ENCODE results near the gene OR10H1.

The OR10H1 gene

GRCh38 chr19:15860522-15860921, 45.1 kb upstream of the OR10H1 start:
- Histone ChIP-seq H3K4me3 (ENCODE audit: low read length in 2 of 2) (no peak overlapping the region), H3K14ac (ENCODE audit: low read length) (no peak overlapping the region), H3K9me3 (replicated peaks in 1 of 2; ENCODE audit: control insufficient read depth in 2 of 2, insufficient read depth in 1 of 2, low read depth in 1 of 2, low read length in 2 of 2) (peaks cover 0 to 15% of the 10 kb centered on the region in 2 donors), H2BK12ac (ENCODE audit: low read length) (no peak overlapping the region), H2AFZ (ENCODE audit: low read length) (no peak overlapping the region), H3K4me1 (ENCODE audit: control insufficient read depth in 2 of 2, insufficient read depth in 1 of 2, low read depth in 1 of 2, low read length in 2 of 2) (no peaks in the 10 kb centered on the region), H3K27me3 (ENCODE audit: control insufficient read depth in 3 of 3, insufficient read depth in 3 of 3, low read depth in 1 of 3, low read length in 3 of 3) (peaks cover 0 to 3% (median 0%) of the 10 kb centered on the region in 3 experiments), H2BK15ac (ENCODE audit: low read length) (no peak overlapping the region), H2AK5ac (ENCODE audit: low read depth, low read length) (no peak overlapping the region), H3K18ac (ENCODE audit: low read length) (no peak overlapping the region), H4K8ac (ENCODE audit: low read depth, low read length) (no peak overlapping the region), H3K23ac (ENCODE audit: low read depth, low read length, poor library complexity) (no peak overlapping the region), H3K27ac (replicated peaks; ENCODE audit: low read length) (no peak overlapping the region), H3K4me2 (ENCODE audit: insufficient read depth, low read length, poor library complexity, severe bottlenecking) (no peak overlapping the region), H2BK120ac (ENCODE audit: low read depth, low read length) (no peak overlapping the region), H3K9ac (ENCODE audit: low read depth, low read length, poor library complexity) (no peak overlapping the region), H3K79me1 (ENCODE audit: low read depth, low read length) (no peaks in the 10 kb centered on the region), H2BK5ac (ENCODE audit: low read length) (no peak overlapping the region), H4K91ac (ENCODE audit: low read depth, low read length, poor library complexity) (no peak overlapping the region), H3K36me3 (replicated peaks in 1 of 2; ENCODE audit: control insufficient read depth in 2 of 2, insufficient read depth in 2 of 2, low read length in 2 of 2) (no peaks in the 10 kb centered on the region), H3K4ac (ENCODE audit: low read length) (no peak overlapping the region)
- WGBS, 2 donors (ENCODE audit: extremely low coverage in 2 of 2, insufficient read length in 2 of 2, insufficient replicate concordance in 1 of 2), result no CpG with 5 or more reads among the region's 6 CpGs
- no peak for DNase-seq (ENCODE audit: low spot score)

GRCh38 chr19:15859187-15859586, 43.7 kb upstream of the OR10H1 start:
- Histone ChIP-seq H3K4me1 (ENCODE audit: control insufficient read depth in 2 of 2, insufficient read depth in 1 of 2, low read depth in 1 of 2, low read length in 2 of 2) (no peaks in the 10 kb centered on the region), H2BK120ac (ENCODE audit: low read depth, low read length) (no peak overlapping the region), H3K14ac (ENCODE audit: low read length) (no peak overlapping the region), H2BK12ac (ENCODE audit: low read length) (no peak overlapping the region), H2AK5ac (ENCODE audit: low read depth, low read length) (no peak overlapping the region), H2BK15ac (ENCODE audit: low read length) (no peak overlapping the region), H2AFZ (ENCODE audit: low read length) (no peak overlapping the region), H2BK5ac (ENCODE audit: low read length) (no peak overlapping the region), H3K4ac (ENCODE audit: low read length) (no peak overlapping the region), H3K23ac (ENCODE audit: low read depth, low read length, poor library complexity) (no peak overlapping the region), H3K4me2 (ENCODE audit: insufficient read depth, low read length, poor library complexity, severe bottlenecking) (no peak overlapping the region), H3K79me1 (ENCODE audit: low read depth, low read length) (no peaks in the 10 kb centered on the region), H3K9me3 (replicated peaks in 1 of 2; ENCODE audit: control insufficient read depth in 2 of 2, insufficient read depth in 1 of 2, low read depth in 1 of 2, low read length in 2 of 2) (peaks cover 0 to 16% of the 10 kb centered on the region in 2 donors), H4K8ac (ENCODE audit: low read depth, low read length) (no peak overlapping the region), H3K27me3 (ENCODE audit: control insufficient read depth in 3 of 3, insufficient read depth in 3 of 3, low read depth in 1 of 3, low read length in 3 of 3) (peaks cover 0 to 3% (median 0%) of the 10 kb centered on the region in 3 experiments), H3K4me3 (ENCODE audit: low read length in 2 of 2) (no peak overlapping the region), H4K91ac (ENCODE audit: low read depth, low read length, poor library complexity) (no peak overlapping the region), H3K27ac (replicated peaks; ENCODE audit: low read length) (no peak overlapping the region), H3K18ac (ENCODE audit: low read length) (no peak overlapping the region), H3K36me3 (replicated peaks in 1 of 2; ENCODE audit: control insufficient read depth in 2 of 2, insufficient read depth in 2 of 2, low read length in 2 of 2) (no peaks in the 10 kb centered on the region), H3K9ac (ENCODE audit: low read depth, low read length, poor library complexity) (no peak overlapping the region)
- WGBS, 2 donors (ENCODE audit: extremely low coverage in 2 of 2, insufficient read length in 2 of 2, insufficient replicate concordance in 1 of 2), result no CpG with 5 or more reads among the region's 6 CpGs
- DNase-seq (ENCODE audit: low spot score), result no peak

GRCh38 chr19:15850385-15850784, 34.9 kb upstream of the OR10H1 start:
- H3K23ac ChIP-seq (ENCODE audit: low read depth, low read length, poor library complexity), result no peak overlapping the region
- H2BK5ac ChIP-seq (ENCODE audit: low read length), result no peak overlapping the region
- no peaks in the 10 kb centered on the region for H3K4me1 ChIP-seq (ENCODE audit: control insufficient read depth in 2 of 2, insufficient read depth in 1 of 2, low read depth in 1 of 2, low read length in 2 of 2)
- H3K27me3 ChIP-seq (ENCODE audit: control insufficient read depth in 3 of 3, insufficient read depth in 3 of 3, low read depth in 1 of 3, low read length in 3 of 3), result peaks cover 0 to 2% (median 0%) of the 10 kb centered on the region in 3 experiments
- no peak overlapping the region for H3K9ac ChIP-seq (ENCODE audit: low read depth, low read length, poor library complexity)
- no peak overlapping the region for H2BK120ac ChIP-seq (ENCODE audit: low read depth, low read length)
- no peaks in the 10 kb centered on the region for H3K36me3 ChIP-seq (replicated peaks in 1 of 2; ENCODE audit: control insufficient read depth in 2 of 2, insufficient read depth in 2 of 2, low read length in 2 of 2)
- no peak overlapping the region for H2BK12ac ChIP-seq (ENCODE audit: low read length)
- no peak overlapping the region for H3K27ac ChIP-seq (replicated peaks; ENCODE audit: low read length)
- no peak overlapping the region for H2BK15ac ChIP-seq (ENCODE audit: low read length)
- H2AK5ac ChIP-seq (ENCODE audit: low read depth, low read length), result no peak overlapping the region
- H3K4me2 ChIP-seq (ENCODE audit: insufficient read depth, low read length, poor library complexity, severe bottlenecking), result no peak overlapping the region
- no peak overlapping the region for H3K4ac ChIP-seq (ENCODE audit: low read length)
- H3K9me3 ChIP-seq (replicated peaks in 1 of 2; ENCODE audit: control insufficient read depth in 2 of 2, insufficient read depth in 1 of 2, low read depth in 1 of 2, low read length in 2 of 2), result peaks cover 0 to 13% of the 10 kb centered on the region in 2 donors
- no peak overlapping the region for H3K14ac ChIP-seq (ENCODE audit: low read length)
- H3K79me1 ChIP-seq (ENCODE audit: low read depth, low read length), result no peaks in the 10 kb centered on the region
- DNase-seq (ENCODE audit: low spot score), result no peak
- no peak overlapping the region for H3K18ac ChIP-seq (ENCODE audit: low read length)
- no CpG with 5 or more reads among the region's 3 CpGs for WGBS, 2 donors (ENCODE audit: extremely low coverage in 2 of 2, insufficient read length in 2 of 2, insufficient replicate concordance in 1 of 2)
- no peak overlapping the region for H2AFZ ChIP-seq (ENCODE audit: low read length)
- H4K91ac ChIP-seq (ENCODE audit: low read depth, low read length, poor library complexity), result no peak overlapping the region
- no peak overlapping the region for H3K4me3 ChIP-seq (ENCODE audit: low read length in 2 of 2)
- H4K8ac ChIP-seq (ENCODE audit: low read depth, low read length), result no peak overlapping the region

GRCh38 chr19:15846923-15847322, 31.5 kb upstream of the OR10H1 start:
- no peak overlapping the region for H3K27ac ChIP-seq (replicated peaks; ENCODE audit: low read length)
- H2BK15ac ChIP-seq (ENCODE audit: low read length), result no peak overlapping the region
- H3K18ac ChIP-seq (ENCODE audit: low read length), result no peak overlapping the region
- peaks cover 0 to 5% of the 10 kb centered on the region in 2 donors for H3K9me3 ChIP-seq (replicated peaks in 1 of 2; ENCODE audit: control insufficient read depth in 2 of 2, insufficient read depth in 1 of 2, low read depth in 1 of 2, low read length in 2 of 2)
- H3K9ac ChIP-seq (ENCODE audit: low read depth, low read length, poor library complexity), result no peak overlapping the region
- H2AFZ ChIP-seq (ENCODE audit: low read length), result no peak overlapping the region
- H2BK120ac ChIP-seq (ENCODE audit: low read depth, low read length), result no peak overlapping the region
- H3K4me1 ChIP-seq (ENCODE audit: control insufficient read depth in 2 of 2, insufficient read depth in 1 of 2, low read depth in 1 of 2, low read length in 2 of 2), result no peaks in the 10 kb centered on the region
- H3K14ac ChIP-seq (ENCODE audit: low read length), result no peak overlapping the region
- DNase-seq (ENCODE audit: low spot score), result no peak
- H3K23ac ChIP-seq (ENCODE audit: low read depth, low read length, poor library complexity), result no peak overlapping the region
- H4K8ac ChIP-seq (ENCODE audit: low read depth, low read length), result no peak overlapping the region
- no peak overlapping the region for H3K4ac ChIP-seq (ENCODE audit: low read length)
- WGBS, 2 donors (ENCODE audit: extremely low coverage in 2 of 2, insufficient read length in 2 of 2, insufficient replicate concordance in 1 of 2), result no CpG with 5 or more reads among the region's 6 CpGs
- H2BK5ac ChIP-seq (ENCODE audit: low read length), result no peak overlapping the region
- H3K27me3 ChIP-seq (ENCODE audit: control insufficient read depth in 3 of 3, insufficient read depth in 3 of 3, low read depth in 1 of 3, low read length in 3 of 3), result peaks cover 0 to 2% (median 0%) of the 10 kb centered on the region in 3 experiments
- H2AK5ac ChIP-seq (ENCODE audit: low read depth, low read length), result no peak overlapping the region
- H3K79me1 ChIP-seq (ENCODE audit: low read depth, low read length), result no peaks in the 10 kb centered on the region
- H2BK12ac ChIP-seq (ENCODE audit: low read length), result no peak overlapping the region
- no peaks in the 10 kb centered on the region for H3K36me3 ChIP-seq (replicated peaks in 1 of 2; ENCODE audit: control insufficient read depth in 2 of 2, insufficient read depth in 2 of 2, low read length in 2 of 2)
- no peak overlapping the region for H3K4me2 ChIP-seq (ENCODE audit: insufficient read depth, low read length, poor library complexity, severe bottlenecking)
- H4K91ac ChIP-seq (ENCODE audit: low read depth, low read length, poor library complexity), result no peak overlapping the region
- H3K4me3 ChIP-seq (ENCODE audit: low read length in 2 of 2), result no peak overlapping the region
